HG03439 (cell line): ENCODE measurements around the gene UCP2.
"Not testable (repeated sequence)": the region's sequence is repeated elsewhere in the genome, so short reads cannot be mapped to it uniquely, and the experiment has no call there.

Experiments used
- ATAC-seq: cut with Tn5 transposase; IDR thresholded peaks from one replicate; pipeline ENCODE4 v1.9.1; 2021; ENCODE audit warnings: mild to moderate bottlenecking, moderate library complexity; ENCODE audit not compliant: unreplicated experiment

The UCP2 gene

DNA sequence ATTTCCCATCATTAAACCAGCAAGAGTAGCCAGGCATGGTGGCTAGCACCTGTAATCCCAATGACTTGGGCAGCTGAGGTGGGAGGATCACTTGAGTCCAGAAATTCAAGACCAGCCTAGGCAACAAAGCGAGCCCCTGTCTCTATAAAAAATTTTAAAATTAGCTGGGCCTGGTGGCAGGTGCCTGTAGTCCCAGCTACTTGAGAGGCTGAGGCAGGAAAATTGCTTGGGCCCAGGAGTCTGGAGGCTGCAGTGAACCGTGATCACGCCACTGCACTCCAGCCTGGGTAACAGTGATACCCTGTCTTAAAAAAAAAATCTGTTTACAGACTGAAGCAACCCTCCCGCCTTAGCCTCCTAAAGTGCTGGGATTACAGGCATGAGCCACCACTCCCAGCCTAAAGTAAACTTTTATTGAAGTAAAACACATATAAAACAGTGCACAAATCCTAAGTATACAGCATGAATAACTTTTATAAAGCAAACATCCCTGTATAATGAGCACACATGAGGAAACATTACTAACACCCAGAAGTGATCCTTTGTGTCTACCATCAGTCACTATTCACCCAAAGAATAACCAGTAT is 13.6 kb upstream of the UCP2 start:
- no peak for ATAC-seq

DNA sequence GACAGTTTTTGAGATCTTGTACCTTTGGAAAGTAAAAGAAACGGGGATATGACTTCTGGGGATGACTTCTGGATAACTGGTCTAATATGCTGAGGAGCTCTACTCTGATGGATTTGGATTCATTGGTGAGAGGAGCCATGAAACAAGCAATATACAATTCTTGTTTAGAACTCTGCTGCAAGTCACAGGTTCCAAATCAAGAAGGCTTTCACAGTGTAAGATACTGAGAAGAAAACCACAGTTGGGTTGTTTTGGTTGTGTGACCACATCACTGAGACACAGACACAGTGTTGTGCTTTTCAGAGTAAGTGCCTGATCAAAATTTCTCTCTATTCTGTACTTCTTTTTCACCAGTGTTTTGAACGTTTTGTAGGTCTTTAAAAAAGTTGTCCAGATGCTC is 13.1 kb upstream of the UCP2 start:
- no peak for ATAC-seq

DNA sequence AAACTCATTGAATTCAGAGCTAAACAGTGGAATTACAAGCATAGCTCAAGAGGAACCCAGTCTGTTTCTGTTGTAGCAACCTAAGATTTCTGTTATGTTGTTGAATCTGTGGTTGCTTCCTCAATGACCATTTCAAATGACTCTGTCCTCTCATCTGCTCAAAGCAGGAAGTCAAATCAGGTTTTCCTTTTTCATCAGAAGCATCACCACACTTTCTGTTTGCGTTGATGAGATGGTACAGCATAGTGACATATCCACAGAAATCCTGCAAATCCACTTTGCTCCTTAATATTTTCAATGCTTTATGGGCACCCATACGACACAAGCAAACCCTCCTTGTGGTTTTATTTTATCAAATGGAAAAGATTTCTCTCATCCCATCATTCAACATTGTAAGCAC is 12.6 kb upstream of the UCP2 start:
- ATAC-seq, result no peak

DNA sequence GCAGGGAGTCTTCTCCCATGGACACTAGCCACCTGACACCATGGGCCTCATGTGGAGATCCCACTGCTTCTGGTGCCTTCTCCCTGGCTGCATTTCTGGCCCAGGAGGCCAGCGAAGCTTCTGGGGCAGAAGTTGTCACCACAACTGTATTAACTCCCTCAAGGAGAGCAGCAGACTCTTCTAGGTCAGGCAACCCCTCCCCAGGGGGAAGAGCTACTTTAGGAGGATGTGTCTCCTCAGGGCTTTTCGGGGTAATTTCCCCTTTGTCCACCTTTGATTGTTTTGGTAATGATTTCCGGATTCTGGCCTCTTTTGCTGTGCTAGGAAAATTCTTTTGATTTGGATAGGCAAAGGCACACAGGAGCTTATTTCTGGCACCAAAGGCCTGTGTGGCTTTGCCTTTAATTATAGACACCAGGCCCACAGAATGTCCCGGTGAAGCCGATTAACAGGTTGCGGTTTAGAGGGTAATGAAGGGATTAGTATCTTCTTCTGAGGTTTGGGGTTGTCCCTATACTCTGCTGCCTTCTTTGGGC is 8.9 kb upstream of the UCP2 start:
- no peak for ATAC-seq

DNA sequence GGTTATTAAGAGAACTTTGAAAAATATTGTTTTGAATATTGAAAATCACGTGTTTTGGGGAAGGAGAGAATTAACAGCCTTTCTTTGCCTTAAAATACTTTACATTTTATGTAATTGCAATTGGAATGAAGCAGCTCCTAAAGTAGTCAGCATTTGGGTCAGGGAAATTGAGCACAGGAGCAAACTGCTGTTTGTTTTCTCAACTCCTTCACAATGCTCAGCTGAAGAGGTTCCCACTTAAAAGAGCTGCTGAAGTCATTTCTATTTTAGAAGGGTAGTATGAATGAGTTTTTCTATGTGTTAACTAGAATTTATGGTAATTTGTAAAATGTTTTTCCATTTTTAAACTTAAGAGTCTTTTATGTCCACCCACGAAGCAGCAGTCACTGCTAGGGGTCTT is 8.1 kb upstream of the UCP2 start:
- ATAC-seq, result no peak

DNA sequence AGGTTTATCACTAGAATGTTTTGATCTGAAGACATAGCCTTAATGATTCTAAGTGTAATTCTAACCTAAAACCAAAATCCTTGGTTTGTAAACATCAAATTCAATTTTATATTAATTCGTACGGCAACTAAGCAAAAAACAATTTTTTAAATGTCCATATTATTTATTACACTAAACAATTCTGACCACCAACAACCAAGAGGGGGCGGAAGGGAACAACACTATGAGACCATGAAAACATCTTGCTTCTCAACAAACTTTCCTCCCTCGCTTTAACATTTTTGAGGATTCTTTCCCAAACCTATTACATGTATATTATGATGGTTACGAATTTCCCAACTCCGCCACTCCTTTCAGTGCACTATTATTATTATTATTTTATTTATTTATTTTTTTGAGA is 6.5 kb upstream of the UCP2 start:
- ATAC-seq, result no peak

DNA sequence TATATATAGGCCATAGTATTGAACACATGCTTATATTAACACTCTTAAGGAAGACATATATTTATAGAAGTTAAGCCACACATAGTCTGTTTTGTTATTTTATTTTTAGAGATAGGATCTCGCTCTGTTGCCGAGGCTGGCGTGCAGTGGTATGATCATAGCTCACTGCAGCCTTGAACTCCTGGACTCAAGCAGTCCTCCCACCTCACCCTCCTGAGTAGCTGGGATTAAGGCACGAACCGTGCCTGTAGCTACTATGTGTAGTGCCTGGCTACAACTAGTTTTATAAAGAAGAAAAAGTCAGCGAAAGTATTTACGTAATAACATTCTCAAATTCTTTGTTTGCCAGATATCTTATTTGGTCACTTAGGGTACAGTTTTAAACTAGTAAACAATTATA is 5.6 kb upstream of the UCP2 start:
- no peak for ATAC-seq

DNA sequence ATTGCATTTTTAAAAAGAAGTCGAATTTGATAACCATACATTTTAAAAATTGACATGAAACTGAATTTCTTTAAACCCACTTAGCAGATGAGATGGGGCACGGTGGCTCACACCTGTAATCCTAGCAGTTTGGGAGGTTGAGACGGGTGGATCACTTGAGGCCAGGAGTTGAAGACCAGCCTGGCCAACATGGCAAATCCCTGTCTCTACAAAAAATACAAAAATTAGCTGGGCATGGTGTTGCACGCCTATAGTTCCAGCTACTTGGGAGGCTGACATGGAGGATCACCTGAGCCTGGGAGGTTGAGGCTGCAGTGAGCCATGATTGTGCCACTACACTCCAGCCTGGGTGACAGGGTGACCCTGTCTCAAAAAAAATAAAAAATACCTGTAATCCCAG is 3.0 kb upstream of the UCP2 start:
- not testable (repeated sequence) for ATAC-seq

DNA sequence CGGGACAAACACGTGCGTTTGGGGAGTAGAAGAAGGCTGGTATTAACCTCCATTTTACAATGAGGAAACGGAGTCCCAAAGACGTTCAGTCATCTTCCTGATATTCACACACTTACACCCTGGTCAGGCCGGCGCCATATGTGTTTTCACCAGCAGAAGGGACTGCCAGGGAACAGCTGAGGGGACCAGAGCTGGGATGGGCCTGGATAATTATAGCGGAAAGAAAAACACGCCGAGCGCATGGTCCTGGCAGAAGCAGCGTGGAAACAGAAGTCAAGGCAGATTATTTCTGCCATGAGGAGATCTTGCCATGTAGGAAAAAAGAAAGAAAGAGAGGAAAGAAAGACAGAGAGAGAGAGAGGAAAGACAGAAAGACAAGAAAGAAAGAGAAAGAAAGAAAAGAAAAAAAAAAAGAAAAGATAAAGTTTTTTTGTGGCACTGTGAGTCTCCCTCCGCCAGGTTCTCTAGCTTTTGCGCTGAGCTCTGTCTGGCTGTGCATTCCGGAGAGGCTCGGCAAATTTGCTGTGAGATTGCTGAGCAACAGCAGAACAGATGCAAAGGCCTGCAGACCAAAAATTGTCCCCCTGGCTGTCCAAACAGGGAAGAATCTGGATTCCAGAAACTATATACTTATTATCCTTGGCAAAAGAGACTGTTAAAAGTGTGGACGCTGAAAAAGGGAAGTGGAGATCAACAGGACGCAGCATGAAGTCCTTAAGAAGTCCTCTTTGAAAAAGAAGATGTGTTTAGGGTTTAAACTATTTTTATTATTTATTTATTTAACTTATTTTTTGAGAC is 1.3 kb upstream of the UCP2 start:
- no peak for ATAC-seq

DNA sequence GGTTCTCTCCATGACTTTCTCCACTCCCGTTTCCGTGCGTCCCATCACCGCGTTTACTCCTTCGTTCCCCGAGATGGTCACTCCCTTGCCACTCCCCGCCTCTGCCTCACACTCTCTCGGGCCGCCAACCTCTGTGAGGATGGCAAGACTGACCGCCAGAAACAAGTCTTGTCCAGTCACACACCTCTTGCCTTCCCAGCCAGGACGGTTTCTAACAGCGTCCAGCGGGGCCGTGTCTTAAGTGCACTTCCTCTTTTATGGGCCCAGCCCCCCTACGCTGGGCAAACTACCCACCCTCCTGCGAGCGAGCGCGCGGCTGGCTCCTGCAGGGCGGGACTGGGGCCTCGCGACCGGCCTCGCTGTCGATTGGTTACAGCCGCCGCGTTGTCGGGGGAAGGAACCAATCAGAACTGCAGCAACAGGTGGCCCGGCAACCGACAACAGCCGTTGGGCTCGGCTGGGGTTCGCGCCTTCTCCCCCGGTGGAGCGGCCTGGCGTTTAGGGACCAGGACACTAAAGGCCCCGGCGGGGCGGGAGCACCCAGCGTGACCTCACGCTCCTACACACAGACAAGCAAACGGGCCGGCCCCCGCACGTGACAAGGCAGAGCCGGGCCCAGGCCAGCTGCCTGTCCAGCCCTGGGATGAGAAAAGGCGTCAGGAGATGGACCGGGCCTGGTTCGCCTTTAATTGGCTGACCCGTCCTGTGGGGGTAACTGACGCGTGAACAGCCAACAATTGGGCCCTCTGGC is 522 bp upstream of the UCP2 start:
- ATAC-seq, result peak; percentile 78

DNA sequence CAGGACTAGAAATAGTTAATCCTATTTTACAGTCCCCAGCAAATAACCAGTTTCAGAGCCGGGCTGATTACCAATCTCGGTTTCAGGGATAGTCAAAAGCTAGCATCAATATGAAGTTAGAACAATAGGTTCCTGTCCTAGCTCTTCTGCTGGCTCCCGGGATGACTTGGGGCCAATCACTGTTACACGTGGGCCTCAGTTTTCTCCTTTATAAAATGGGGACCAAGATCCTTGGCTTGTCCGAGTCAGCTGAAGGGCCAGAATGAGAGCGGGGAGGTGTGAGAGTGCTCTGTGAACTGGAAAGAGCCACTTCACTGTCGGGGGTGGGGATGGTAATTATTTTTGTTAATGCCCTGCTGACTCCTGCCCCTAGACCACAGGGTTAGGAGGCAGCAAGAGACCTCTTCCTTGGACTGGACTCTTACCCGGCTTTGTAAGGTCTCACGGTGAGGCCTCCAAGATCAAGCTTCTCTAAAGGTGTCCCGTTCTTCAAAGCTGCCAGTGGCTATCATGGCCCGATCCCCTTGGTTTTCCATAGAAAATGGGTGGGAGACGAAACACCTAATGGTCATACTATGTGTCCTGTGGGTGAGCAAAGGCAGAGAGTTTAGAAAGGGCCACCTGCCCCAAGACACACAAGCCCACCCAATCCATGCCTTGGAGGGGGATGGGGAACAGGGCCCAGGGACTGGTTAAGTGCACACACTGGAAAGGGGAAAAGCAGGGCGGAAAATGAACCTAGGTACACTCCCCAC is 1.4 kb downstream of the UCP2 start:
- no peak for ATAC-seq

DNA sequence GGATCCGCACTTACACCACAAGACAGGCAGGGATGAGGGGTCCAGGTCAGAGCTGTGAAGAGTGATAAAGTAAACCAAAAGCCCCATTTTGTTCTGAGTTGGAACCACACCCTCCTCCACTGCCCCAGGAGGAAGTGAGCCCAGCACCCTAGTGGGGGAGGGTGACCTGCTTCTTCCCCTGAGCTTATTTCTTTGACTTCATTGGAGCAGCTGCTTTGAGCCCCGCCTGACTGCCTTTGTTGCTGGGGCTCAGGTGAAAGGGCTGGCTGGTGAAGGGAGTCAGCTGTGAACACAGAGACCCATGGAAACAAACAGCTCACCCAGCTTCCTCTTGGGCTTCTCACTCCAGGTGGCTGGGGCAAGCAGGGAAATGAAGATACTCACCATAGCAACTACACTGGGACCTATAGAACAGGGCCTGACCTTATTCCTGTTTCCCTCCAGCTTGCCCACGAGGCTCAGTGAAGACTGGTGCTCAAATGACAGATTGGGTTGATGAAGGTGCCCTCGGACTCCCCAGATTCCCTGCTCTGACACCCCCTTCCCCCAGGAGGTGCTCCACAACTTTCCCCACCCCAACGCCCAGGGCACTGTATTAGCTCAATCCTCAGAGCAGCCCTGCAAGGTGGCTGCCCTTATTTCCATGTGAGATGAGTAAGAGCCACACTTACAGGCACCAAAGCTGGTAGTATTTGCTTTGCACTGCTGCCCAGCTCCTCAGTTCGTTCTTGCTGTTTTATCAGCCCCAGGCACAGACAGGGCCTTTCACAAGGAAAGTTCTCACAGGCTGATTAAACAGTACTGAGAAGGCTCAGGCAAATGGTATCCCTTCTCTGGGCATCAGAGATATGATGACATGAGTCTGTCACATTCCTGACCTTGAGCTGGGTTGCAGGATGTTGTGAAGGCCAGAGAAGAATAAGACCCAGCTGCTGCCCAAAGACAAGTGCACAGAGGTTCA is 2.4 kb downstream of the UCP2 start:
- no peak for ATAC-seq

DNA sequence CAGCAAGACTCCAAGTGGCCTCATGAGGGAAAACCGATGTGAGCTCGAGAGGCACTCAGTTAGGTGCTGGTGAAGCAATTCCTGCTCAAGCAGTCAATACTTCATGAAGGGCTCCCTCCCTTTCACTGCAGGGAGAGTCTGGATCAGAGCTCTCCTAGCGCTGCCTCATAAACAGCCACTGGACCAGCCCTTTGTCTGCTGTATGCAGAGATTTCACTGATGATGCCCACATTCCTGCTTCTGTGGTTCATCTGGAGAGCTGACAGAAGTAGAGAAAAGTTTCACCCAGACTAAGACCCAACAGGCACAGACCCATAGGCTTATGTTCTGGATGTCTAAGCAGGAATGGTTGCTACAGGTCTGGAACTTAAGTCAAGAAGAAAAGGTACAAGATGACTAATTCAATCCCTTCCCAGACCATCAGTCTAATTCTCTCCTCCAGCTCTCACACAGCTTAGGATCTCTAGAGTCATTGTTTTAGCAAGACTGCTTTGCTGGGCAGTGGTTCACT is 4.0 kb downstream of the UCP2 start:
- ATAC-seq, result no peak

DNA sequence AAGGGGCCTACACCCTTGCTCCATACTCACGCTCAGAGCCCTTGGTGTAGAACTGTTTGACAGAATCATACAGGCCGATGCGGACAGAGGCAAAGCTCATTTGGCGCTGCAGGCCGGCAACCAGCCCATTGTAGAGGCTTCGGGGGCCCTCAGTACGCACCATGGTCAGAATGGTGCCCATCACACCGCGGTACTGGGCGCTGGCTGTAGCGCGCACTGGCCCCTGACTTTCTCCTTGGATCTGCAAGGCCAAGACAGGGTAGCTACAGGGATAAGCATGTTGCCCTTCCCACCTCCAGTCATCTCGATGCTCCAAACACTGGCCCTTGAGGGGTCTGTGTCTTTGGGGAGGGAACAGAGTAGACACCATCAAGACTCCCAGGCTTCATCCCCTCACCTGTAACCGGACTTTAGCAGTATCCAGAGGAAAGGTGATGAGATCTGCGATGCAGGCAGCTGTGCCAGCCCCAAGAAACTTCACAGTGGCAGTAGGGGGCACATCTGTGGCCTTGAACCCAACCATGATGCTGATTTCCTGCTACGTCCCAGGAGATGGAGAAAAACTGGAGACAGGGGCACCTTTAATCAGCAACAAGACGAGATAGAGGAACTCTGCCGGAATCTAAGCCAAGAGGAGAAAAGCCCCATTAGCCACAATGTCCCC is 4.7 kb downstream of the UCP2 start:
- no peak for ATAC-seq

DNA sequence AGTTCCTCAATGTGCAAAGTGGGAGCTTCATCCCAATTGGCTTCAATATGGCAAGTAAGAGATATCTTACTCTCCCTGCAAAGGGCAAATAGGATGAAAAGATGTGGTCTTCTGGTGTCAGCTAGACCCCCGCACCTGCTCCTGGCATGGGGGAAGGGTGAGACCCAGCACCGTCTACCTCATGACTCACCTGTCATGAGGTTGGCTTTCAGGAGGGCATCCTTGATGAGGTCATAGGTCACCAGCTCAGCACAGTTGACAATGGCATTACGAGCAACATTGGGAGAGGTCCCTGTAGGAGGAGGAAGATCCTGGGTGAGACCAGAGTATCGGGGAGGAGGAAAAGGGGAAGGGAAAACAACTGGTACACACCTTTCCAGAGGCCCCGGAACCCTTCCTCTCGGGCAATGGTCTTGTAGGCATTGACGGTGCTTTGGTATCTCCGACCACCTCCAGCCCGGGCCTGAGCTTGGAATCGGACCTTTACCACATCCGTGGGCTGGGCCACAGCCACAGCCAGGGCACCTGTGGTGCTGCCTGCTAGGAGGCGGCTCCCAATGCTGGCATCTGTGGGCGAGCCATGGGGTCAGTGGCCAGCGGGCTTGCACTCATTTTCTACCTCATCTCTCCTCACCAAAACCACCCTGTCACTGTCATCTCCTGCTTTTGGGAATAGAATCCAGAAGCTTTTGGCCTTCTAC is 6.0 kb downstream of the UCP2 start:
- ATAC-seq, result no peak

DNA sequence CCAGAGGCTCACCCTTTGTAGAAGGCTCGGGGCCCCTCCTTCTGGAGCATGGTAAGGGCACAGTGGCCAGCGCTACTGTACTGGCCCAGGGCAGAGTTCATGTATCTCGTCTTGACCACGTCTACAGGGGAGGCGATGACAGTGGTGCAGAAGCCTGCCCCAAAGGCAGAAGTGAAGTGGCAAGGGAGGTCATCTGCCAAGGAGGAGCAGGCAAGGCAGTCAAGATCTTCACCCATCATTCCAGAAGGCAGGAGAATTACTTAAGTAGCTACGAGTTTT is 7.2 kb downstream of the UCP2 start:
- no peak for ATAC-seq

DNA sequence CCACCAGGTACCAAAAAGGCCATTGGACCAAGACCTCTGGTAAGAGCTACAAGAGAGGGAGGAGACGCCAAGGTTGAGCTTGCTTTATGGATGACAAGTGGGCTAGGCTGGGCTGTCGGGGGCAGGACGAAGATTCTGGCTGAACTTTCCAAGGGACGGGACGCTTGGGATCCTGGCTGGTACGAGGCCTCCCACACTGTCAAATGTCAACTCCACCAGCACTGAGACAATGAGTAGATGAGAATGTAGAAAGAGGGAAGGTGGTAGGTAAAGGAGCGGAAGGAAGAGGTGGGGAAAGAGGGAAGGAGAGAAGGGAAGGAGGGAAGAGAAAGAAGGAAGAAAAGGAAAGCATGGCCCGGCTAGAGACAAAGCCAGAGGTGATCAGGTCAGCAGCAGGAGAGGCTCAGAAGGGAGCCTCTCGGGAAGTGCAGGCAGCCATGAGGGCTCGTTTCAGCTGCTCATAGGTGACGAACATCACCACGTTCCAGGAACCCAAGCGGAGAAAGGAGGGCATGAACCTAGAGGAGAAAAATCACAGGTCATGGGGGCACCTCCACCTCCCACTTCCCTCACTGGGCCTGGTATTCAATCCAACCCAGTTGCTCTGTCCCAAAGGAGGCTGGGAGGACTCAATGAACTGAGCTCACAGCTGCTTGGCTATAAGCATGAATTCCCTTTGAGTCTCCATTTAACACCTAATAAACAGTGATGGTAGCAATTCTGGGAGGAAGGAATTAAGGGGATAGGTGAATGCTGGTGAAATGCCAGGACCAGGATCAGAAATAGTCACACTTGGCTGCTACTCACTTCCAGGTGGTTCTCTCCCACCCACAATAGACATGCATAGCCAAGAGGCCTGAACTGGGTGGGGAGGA is 7.8 kb downstream of the UCP2 start:
- no peak for ATAC-seq
